Measurements from ENCODE around the gene OR52B2. TPM values are rescaled to one million over a fixed set of nuclear protein-coding genes. Genes with fewer than 3 reads are reported as not detected.

Gene OR52B2
- total RNA-seq, 1 experiment from 2014 or later = not detected

DNA sequence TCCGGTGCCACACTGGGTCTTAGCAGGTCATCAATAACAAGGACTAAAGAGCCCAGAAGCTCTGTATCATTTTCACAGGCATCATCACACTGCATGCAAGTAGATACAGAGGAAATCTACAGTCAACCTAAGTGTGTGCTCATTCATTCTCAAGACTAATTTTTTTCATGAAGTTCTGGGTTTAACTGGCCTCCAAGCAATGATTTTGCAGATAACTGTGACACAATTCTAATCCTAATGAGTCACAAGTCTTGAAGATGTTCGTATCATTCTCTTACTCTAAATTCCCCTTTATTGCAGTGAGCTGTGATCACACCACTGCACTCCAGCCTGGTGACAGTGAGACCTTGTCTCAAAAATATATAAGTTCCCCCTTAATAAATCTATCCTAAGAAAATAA lies 31.4 kb upstream of the OR52B2 start:
- BruUV-seq (replicated peaks) = no TSS peak
- in situ Hi-C loops (cut with HindIII; ENCODE audit: low pct_unique_long_range_greater_than_20kb, low sequenced_read_pairs) (no loop called here), intact Hi-C loops (cut with micrococcal nuclease; ENCODE audit: unreplicated experiment) (no loop called here)
- ATAC-seq = no peak
- DNase-seq (ENCODE audit: low read depth, low spot score) = no peak
- no peaks in the 10 kb centered on the region; the same call in 1 of the 2 replicates for H3K27me3 ChIP-seq (ENCODE audit: control insufficient read depth, insufficient read depth, low read length)
- ChIA-PET POLR2A (no interaction called here), CTCF (no interaction called here)
- H3K4me3 ChIP-seq (ENCODE audit: low read depth in 2 of 2, low read length in 2 of 2) = no peak overlapping the region
- H3K4me1 ChIP-seq (ENCODE audit: control insufficient read depth, insufficient read depth, low read length) = no peaks in the 10 kb centered on the region
- TF ChIP-seq REST (IDR thresholded peaks at IDR 0.05; ENCODE audit: insufficient read depth in 1 of 2, low read depth in 2 of 2, low read length in 1 of 2) = no peak
- no peak for TF ChIP-seq SIN3A (IDR thresholded peaks at IDR 0.05; ENCODE audit: borderline replicate concordance, insufficient read depth, low read depth, low read length)
- no peak for TF ChIP-seq POLR2AphosphoS5 (IDR thresholded peaks at IDR 0.05; ENCODE audit: low read depth, low read length)
- H3K36me3 ChIP-seq (ENCODE audit: control insufficient read depth, insufficient read depth, low read length) = no peaks in the 10 kb centered on the region; the same call in 1 of the 2 replicates
- H3K27ac ChIP-seq (ENCODE audit: low read length) = no peak overlapping the region
- H3K9me3 ChIP-seq (ENCODE audit: control insufficient read depth, insufficient read depth, low read depth, low read length) = no peaks in the 10 kb centered on the region

GRCh38 chr11:6200975-6201374 lies 30.8 kb upstream of the OR52B2 start:
- POLR2A ChIA-PET = interaction anchor here (0.6 kb wide), 1 partner anchor 93 kb away, joined by 5 read pairs; no protein-coding TSS in a partner anchor

More at GRCh38 chr11:6200975-6201374, 30.8 kb upstream of the OR52B2 start:
- ATAC-seq = no peak
- DNase-seq (ENCODE audit: low read depth, low spot score) = no peak
- Histone ChIP-seq H3K27me3 (ENCODE audit: control insufficient read depth, insufficient read depth, low read length) (no peaks in the 10 kb centered on the region; the same call in 1 of the 2 replicates), H3K36me3 (ENCODE audit: control insufficient read depth, insufficient read depth, low read length) (no peaks in the 10 kb centered on the region), H3K4me1 (ENCODE audit: control insufficient read depth, insufficient read depth, low read length) (no peaks in the 10 kb centered on the region), H3K27ac (ENCODE audit: low read length) (no peak overlapping the region), H3K4me3 (ENCODE audit: low read depth in 2 of 2, low read length in 2 of 2) (no peak overlapping the region), H3K9me3 (ENCODE audit: control insufficient read depth, insufficient read depth, low read depth, low read length) (no peaks in the 10 kb centered on the region)
- no TSS peak for BruUV-seq (replicated peaks)
- no peak for TF ChIP-seq SIN3A (IDR thresholded peaks at IDR 0.05; ENCODE audit: borderline replicate concordance, insufficient read depth, low read depth, low read length)
- no peak for TF ChIP-seq CTCF (IDR thresholded peaks at IDR 0.05)
- TF ChIP-seq REST (IDR thresholded peaks at IDR 0.05; ENCODE audit: insufficient read depth in 1 of 2, low read depth in 2 of 2, low read length in 1 of 2) = no peak
- no peak for TF ChIP-seq TCF7L2 (IDR thresholded peaks at IDR 0.05; ENCODE audit: low read depth, low read length)
- TF ChIP-seq POLR2AphosphoS5 (IDR thresholded peaks at IDR 0.05; ENCODE audit: low read depth, low read length) = no peak
- CTCF ChIA-PET = no interaction called here
- intact Hi-C loops (cut with micrococcal nuclease; ENCODE audit: unreplicated experiment) (no loop called here), in situ Hi-C loops (cut with HindIII; ENCODE audit: low pct_unique_long_range_greater_than_20kb, low sequenced_read_pairs) (no loop called here)

Data from Panc1 (cell line).